Stimulated activated CD4-positive, alpha-beta T cell treated with anti-CD3 and anti-CD28 coated beads, Interleukin-12 subunit alpha, Interleukin-12 subunit beta, amount 100 ng/mL, for 4 hours (primary cell): Measurements from ENCODE around the gene HGFAC.

ENCODE experiments used
- DNase-seq: peaks from one replicate; pipeline ENCODE4 v3.0.0-alpha.2; 2020

The HGFAC gene

GRCh38 chr4:3476936-3477749 lies 35.4 kb downstream of the HGFAC start:
- DNase-seq, result no peak

GRCh38 chr4:3477750-3478430 lies 36.1 kb downstream of the HGFAC start:
- no peak for DNase-seq

- DNase-seq, result no peak
Measured at GRCh38 chr4:3478446-3479357, 36.9 kb downstream of the HGFAC start.

DNA sequence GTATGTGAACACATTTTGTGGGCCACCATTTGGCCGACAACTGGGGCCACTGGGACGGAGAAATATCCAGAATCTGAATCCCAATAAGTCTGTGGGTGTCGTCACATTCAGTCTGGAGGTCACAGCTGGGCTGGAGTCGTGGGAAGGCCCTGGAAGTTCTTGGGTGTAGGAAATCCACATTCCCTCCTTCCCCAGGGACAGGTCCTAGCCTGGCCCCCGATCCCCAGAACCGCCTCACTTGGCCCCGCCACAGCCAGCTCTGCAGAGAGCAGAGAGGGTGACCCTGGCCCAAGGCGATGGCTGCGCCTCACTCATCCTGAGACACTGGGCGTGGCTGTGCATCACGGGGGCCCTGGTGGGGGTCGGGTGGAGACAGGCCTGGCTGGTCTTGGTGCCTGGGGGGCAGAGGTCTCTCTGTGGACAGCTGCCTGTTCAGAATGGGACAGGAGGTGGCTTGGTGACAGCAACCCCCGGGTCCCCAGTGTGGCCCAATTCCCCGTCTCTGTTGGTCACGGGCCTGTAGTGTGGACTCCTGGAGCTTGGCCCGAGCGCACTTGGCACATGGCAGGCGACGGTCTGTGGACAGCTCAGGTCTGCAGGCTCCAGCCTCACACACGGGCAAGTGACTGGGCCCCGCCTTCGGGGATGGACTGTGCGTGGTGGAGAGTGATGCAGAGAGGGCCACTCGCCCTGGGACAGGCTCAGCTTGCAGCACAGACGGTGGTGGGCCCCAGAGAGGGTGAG lies 37.8 kb downstream of the HGFAC start:
- no peak for DNase-seq

- DNase-seq, result peak; percentile 75
Measured at GRCh38 chr4:3480528-3481112, 38.9 kb downstream of the HGFAC start.

DNA sequence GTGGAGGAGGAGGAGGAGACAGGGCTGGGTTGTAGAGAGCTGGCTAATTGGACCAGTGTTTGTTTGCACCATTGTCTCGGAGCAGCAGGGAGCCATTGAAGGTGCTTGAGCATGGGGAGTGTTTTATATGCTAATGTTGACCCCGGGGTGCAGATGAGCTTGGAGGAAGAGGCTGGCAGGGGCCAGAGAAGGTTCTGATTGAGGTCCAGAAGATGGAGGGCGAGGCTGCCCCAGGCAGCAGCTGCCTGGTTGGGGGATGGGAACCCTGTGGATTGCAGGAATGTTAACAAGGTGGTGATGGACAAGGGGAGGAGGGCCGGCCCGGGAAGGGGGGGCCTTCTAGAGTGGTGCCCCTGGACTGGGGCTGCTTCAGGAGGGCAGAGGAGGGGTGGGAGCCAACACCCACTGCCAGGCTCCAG lies 39.4 kb downstream of the HGFAC start:
- DNase-seq, result no peak

DNA sequence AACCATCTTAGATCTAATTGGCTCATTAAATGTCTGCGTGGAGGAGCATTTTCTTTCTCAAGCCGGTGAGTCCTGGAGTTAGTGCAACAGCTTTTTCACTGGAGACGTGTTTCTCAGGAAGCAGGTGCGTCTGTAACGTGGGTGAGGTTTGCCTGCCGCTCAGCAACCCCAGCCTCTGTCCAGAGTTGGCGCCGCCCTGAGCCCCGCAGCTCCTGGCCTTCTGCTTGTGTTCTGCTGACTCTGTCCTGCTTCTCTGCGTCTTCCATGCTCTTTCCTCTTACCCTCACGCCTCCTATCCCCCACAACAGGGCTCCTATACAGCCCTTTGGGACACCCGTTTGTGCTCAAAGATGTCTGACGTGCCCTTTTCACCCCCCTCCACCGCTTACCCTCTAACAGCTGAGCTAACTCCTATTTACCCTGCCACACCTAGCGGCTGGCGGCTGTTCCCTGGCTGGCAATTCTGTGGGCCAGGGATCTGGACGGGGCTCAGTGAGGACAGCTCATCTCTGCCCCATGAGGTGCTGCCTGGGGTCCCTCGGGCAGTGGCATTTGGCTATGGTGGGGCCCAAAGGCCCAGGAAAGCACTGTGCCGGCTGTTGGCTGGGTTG lies 40.1 kb downstream of the HGFAC start:
- DNase-seq, result no peak

DNA sequence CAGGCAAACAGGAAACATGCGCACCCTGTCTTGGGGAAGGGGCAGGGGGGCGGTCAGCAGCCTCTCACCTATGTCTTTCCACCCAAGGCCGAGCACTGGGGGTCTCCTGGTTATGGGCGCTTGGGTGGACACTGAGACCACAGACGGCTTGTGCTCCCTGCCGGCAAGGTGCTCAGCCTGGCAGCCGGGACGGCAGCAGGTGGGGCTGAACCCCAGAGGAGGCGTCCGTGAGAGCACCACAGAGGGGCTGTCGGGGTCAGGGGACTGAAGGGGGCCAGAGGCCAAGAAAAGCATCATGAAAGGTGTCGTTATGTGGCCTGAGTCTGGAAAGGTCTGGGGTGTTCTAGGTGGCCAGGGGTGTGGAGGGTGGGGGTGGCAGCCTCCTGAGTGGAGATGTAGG lies 40.9 kb downstream of the HGFAC start:
- no peak for DNase-seq

- DNase-seq, result no peak
Measured at GRCh38 chr4:3483471-3483921, 41.7 kb downstream of the HGFAC start.

DNA sequence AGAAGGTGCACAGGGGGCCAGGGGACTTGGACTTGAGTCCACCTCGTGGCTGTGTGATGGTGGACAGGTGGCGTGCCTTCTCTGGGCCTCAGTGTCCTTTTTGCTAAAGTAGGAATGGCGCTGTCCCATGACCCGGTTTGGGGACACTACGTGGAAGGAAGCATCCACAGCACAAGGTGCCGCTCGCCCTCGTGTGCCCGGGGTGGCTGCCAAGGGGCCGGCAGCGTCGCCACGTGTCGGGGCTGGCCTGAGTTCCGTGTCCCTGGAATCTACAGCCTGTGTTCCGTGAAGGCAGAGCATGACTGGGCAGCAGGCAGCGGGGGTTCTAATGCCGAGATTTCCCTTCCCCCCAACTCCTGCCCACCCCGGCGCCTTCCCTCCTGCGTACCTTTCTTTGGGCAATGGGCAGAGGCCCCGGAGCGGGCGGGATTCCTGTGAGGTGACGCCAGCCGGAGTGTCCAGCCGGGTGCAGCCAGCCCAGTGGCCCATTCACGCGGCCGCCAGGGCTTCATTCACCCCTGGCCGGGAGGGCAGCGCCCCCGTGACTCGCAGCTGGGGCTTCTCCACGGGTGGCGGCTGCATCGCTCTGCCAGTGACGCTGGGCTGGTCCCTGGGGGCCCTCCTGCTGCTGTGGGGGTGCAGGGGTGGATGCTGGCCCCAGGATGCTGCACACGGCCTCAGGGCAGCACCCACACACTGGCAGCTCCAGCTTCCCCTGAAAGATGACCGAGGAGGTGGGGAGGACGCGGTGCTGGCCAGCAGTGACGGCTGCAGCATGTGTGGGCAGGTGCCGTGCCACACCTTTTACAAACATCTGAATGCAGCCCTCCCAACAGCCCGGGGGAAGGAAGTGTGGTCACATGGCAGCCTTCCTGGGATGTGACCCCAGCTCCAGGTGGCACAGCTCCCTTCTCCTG lies 42.5 kb downstream of the HGFAC start:
- no peak for DNase-seq

- no peak for DNase-seq
Measured at GRCh38 chr4:3485011-3485791, 43.4 kb downstream of the HGFAC start.

DNA sequence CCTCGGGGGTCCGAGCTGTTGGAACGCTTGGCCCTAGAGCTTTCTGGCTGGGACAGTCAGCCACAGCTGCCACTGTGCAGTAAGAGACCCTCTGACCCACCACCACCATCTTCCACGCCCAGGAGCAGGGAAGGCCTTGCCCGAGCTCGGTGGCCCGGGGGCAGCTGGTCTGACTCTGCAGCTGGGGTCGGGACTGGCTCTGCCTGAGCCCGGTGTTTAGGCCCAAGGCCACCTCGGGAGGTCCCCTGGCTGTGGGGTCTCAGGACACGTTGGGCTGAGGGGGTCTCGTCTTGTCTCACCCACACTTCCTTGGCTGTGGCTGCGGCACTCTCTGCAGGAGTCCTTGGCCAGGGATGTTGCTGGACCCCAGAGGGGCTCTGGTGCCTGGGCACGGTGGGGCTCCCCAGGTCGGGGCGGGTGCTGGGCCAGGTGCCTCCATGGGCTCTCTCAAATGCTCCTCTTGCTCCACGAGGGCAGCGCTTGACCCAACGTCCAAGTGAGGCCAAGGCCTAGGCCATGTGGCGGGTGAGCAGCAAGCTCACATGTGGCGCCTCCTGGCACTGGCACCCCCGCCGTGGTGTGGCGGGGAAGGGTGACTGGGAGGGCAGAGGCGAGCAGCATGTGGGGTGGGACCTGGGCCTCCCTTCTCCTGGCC lies 44.2 kb downstream of the HGFAC start:
- no peak for DNase-seq

- no peak for DNase-seq
Measured at GRCh38 chr4:3486541-3487540, 45.1 kb downstream of the HGFAC start.

GRCh38 chr4:3487861-3488260 lies 46.1 kb downstream of the HGFAC start:
- DNase-seq, result no peak

GRCh38 chr4:3488820-3489219 lies 47.1 kb downstream of the HGFAC start:
- no peak for DNase-seq

- no peak for DNase-seq
Measured at GRCh38 chr4:3489451-3489962, 47.7 kb downstream of the HGFAC start.

DNA sequence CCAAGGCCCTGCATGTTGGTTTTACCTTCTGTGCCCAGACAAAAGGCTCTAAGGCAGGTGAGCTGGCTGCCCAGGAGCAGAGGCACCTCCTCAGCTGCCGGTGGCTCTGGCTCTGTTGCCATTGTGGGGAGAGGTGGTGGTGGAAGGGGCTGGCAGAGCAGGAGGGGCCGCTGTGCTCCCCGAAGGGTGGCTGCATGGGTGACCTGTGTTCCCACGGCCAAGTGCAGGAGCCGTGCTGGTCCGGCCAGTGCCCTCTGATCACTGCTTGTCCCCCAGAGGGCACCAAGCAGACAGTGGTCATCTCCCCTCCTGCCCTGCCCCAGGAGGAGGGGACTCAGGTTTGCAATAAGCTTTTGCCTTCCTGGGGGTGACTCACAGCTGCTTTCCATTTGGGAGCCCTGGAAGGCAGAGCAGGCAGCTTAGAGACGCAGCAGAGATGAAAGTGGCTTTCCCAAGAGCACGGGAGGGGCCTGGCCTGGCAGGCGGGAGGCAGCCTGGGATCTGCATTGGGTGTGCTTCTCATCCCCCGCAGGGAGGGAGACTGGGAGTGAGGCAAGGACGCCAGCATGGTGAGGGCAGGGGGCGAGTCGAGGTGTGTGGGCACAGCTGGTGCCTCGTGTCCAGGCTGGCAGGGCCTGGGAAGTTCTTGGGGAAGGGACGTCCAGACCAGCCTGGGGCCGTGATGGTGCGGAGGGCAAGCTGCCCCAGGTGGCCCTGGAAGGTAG lies 50.1 kb downstream of the HGFAC start:
- DNase-seq, result no peak
